GM18505 (cell line): ENCODE measurements around the gene EPAS1.

Experiments
- ATAC-seq: cut with Tn5 transposase; IDR thresholded peaks from one replicate; pipeline ENCODE4 v1.9.1; 2021; ENCODE audit not compliant: unreplicated experiment
- POLR2A ChIP-seq: IDR thresholded peaks from 4 replicates; pipeline ENCODE4 v1.6.1; 2011; ENCODE audit warnings: borderline replicate concordance; ENCODE audit not compliant: insufficient read depth, insufficient read length; ENCODE audit errors: extremely low read depth

Gene EPAS1

DNA sequence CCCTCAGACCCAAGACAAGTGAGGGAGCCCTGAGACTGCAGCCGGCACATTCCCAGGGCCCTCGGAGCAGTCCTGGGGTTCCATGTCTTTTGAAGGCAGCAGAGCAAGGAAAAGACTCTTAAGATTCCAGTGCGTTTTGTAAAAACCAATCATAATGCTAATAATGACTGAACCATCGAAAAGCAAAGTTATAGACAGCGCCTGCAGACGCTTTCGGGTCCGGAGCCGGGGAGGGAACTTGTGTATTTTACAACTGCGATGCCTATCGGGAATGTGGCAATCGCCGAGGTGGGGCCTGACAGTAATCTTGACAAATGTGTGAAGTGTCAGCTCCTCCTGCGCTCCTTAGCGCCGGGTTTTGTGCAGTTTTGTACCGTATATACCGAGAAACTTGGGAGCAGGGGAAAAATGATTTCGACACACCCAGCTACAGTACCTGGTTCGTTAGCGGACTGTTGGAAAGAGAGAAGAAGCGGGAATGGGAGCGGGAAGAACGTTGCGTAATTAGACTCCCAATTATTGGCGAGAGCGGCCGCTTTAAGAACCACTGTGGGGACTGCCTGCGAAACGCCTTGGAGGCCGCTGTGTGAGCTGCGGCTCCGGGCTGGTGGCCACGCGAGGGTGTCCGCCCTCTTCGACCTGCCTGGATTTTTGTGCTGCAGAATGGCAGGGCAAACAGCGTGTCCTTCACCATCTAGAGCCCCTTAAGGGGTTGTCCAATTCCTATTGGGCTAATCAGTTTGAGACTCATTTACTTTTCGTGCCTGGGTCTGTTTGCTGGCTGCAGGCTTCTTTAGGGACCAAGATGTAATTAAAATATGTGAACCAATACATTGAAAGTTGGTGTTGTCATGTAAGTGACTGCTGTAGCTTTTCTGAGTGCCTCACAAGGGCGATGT is 2.4 kb downstream of the EPAS1 start:
- no peak for ATAC-seq
- no peak for TF ChIP-seq POLR2A

GRCh38 chr2:46300406-46300832 is 3.2 kb downstream of the EPAS1 start:
- no peak for TF ChIP-seq POLR2A
- ATAC-seq, result no peak

DNA sequence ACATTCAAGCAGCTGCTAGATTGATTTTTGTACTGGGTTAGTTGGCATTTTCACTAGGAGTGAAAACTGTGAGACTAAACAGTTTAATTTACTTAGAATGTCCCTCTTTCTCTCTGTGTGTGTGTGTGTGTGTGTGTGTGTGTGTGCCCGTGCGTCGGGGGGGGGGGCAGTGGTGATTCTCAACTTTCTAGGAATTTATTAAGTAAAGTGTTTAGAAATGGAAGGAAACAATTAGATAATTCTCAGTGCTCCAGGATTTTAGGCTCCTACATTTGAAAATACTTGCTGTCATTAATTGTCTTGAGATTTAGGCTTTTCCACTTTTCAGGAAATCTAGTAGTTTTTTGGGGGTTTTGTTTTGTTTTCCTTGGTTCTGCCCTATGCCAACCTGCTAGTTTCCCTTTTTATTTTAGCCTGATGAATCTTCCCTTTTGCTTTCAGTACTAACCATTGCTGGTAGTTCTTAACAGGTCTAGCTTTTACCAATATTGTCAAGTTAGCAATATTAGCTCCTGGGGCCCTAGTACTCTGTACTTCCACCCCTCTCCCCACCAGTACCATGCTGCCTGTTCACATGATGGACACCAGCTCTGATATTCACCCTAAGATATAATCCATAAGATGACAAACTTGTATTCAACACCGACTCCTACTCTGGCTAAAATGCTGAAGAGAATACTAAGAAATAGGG is 4.9 kb downstream of the EPAS1 start:
- no peak for TF ChIP-seq POLR2A
- no peak for ATAC-seq

DNA sequence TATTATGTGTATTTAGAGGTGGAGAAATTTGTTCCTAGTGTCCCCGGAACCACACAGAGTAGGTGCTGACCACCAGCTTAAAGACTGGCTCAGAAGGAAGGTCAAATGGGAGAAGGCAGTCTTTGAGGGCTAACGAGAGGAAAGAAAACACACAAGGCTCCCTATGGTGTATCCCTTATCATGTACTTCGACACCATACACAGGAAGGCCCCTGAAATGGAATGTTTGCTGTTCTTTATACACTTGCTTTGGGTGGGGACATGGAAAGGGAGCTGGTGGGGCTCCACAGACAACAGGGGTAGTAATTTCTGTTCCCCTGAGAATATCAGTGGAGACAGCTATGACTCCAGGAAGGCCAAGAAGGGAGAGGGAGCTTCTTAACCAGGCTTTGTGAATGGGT is 6.0 kb downstream of the EPAS1 start:
- TF ChIP-seq POLR2A, result no peak
- ATAC-seq, result no peak

DNA sequence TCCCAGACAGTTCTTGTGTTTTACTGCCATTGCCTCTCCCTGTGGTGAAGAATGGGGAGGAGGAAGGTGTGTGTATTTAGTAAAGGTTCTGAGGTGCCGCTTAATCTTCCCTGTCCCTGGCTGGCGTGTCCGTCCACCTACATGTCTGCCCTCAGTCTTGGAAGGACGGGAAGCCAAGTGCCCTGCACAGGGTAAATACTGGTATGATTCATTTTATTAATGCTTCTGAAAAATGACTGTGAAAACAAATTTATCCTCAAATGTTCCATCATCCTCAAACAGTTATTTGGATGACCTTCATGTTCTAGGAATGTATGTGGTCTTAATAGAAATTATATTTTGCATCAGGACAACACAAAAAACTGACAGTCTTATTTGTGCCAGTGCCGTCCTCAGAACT is 6.6 kb downstream of the EPAS1 start:
- ATAC-seq, result no peak
- TF ChIP-seq POLR2A, result no peak

GRCh38 chr2:46304635-46305034 is 7.4 kb downstream of the EPAS1 start:
- ATAC-seq, result no peak
- TF ChIP-seq POLR2A, result no peak

DNA sequence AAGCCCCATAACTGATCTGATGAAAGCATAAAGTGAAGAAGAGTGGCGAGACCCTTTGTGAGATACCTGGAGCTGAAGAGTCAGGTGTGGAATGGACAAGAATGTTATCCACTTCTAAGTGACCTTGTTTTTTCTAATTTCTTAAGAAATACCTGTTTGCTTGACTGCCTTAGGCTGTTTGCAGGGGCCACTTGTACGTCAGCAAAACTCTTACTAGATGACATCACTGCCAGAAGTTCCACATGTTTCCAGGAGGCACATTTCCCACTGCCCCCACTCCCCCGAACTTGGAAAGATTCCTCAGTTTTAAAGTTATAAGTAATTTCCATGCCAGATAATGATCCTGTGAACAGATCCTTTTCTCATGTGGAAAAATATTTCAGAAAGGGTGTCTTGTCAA is 8.0 kb downstream of the EPAS1 start:
- ATAC-seq, result no peak
- no peak for TF ChIP-seq POLR2A

DNA sequence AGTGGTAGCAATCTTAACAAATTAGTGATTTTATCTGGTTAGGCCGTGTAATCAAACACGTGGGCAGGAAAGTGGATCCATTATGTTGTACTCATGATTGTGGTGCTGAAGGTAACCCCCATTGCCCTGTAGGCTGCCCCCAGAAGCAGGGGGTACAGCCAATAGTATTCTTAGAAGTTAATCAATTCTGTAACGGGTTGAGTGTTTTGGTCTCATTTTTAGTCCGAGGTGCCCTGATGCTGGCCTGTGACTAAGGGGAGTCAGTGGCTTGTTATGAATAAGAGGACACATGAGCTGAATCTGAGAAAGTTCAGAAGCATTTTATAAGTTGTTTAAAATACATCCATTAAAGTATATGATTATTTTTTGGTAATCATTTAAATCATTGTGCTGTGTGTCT is 8.6 kb downstream of the EPAS1 start:
- no peak for ATAC-seq
- no peak for TF ChIP-seq POLR2A

DNA sequence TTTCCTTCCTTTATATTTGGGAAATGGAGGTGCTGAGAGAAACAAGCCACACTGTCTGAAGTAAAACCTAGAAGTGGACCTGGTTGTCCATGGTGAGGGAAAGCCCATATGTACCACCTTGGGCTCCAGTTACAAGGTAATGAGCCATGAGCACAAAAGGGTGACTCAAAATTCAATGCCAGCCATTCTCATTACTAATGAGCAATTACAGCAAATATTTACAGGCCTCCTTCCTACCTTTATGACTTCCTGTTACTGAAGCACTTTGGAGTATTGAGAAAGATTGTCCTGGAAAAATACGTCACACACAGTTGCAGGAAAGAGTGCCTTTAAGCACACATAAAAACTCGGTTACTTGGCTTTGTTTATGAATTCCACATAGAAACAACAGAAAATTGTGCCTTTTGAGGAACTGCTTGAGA is 9.1 kb downstream of the EPAS1 start:
- no peak for TF ChIP-seq POLR2A
- no peak for ATAC-seq

DNA sequence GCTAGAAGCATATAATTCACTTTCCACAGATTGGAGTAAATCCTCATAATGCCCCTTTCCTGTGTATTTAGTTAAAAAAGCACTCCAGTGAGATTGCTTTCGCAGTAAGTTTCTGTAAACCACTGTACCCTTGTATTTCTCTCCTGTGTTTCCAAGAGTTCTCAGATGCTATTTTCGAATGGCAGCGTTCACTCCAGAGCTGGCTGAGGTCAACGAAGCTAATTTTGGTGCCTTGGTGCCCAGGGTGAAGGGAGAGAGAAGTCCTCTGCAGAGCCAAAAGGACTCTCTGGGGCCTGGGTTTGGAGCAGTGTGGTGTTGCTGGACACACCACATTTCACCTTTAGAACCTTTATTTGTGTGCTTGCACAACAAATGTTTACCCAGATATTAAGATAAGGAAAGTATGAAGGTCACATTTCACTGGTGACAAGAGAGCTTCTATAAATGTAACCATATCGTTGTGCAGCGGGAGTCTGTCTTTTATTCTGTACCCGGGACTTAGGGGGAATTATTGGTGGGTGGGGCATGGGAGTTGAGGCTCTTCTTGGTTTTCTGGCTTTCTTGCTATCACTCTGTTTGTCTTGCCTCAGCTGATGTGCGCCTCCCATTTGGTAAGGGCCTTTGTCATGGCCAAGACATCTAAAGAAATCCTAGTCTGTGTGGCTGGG is 9.9 kb downstream of the EPAS1 start:
- TF ChIP-seq POLR2A, result no peak
- ATAC-seq, result no peak

DNA sequence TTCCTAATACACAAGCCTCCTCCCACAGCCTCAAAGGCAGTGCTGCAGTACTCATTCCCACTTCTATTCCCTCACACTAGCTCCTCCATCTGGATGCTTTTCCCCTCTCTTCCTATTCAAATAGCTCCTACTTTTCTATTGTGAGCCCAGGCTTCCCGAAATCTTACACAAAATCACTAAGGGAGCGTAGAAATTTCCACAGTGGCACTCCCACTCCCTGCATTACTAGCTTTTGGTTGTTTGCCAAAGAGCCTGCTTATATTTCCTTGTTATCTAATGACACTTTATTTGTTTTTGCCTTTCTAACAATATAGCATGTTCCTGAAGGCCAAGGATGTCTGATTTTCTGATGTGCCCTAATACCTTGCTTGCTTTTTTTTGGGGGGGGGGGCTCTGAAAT is 10.9 kb downstream of the EPAS1 start:
- no peak for TF ChIP-seq POLR2A
- no peak for ATAC-seq

DNA sequence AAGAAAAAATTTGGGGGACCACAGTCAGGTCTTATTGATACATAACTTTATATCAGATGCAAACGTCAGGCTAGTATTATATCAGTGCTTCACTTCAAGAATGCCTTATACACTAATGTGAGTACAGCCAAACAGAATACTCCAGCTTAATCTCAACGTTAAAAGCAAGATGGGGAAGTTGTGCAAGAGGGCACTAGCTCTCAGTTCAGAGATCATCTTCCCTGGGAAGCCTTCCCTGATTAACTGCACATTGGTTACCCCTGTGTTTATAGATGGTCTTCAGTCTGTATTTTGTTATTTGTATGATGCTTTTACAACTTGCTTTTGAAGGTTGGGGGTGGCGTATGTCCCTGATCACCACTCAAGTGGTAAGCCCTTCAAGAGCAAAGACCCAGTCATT is 11.4 kb downstream of the EPAS1 start:
- no peak for ATAC-seq

More for the DNA sequence above, 11.4 kb downstream of the EPAS1 start:
- no peak for TF ChIP-seq POLR2A
